GM12864 (cell line): ENCODE measurements around the gene ARFGAP1.

ENCODE experiments used
- DNase-seq: peaks from one replicate; pipeline ENCODE4 v3.0.0-alpha.2; 2011; ENCODE audit warnings: low read depth
- H3K4me3 ChIP-seq: 2 replicates; pipeline ENCODE4 v1.5.1; 2011; ENCODE audit warnings: mild to moderate bottlenecking, low read depth, low read length, control low read depth
- CTCF ChIP-seq: IDR thresholded peaks from 2 replicates; pipeline ENCODE4 v1.5.1; 2011; ENCODE audit warnings: low read depth, mild to moderate bottlenecking, moderate library complexity, low read length, control low read depth, inconsistent platforms; ENCODE audit errors: missing control alignments

Gene ARFGAP1

GRCh38 chr20:63312273-63312672 lies 39.7 kb downstream of the ARFGAP1 start:
- TF ChIP-seq CTCF = no peak
- no peak for DNase-seq
- H3K4me3 ChIP-seq = no peak overlapping the region

- TF ChIP-seq CTCF = no peak
These were observed 40.2 kb downstream of the ARFGAP1 start for GRCh38 chr20:63312690-63313348.

GRCh38 chr20:63313349-63314014 lies 40.9 kb downstream of the ARFGAP1 start:
- H3K4me3 ChIP-seq = no peak overlapping the region
- TF ChIP-seq CTCF = no peak
- no peak for DNase-seq

More at GRCh38 chr20:63312690-63313348, 40.2 kb downstream of the ARFGAP1 start:
- DNase-seq = no peak
- H3K4me3 ChIP-seq = no peak overlapping the region

- DNase-seq = no peak
- H3K4me3 ChIP-seq = no peak overlapping the region
- TF ChIP-seq CTCF = no peak
These were observed 41.4 kb downstream of the ARFGAP1 start for GRCh38 chr20:63314015-63314471.

GRCh38 chr20:63314566-63315239 lies 42.1 kb downstream of the ARFGAP1 start:
- DNase-seq = no peak
- no peak overlapping the region for H3K4me3 ChIP-seq
- TF ChIP-seq CTCF = no peak

GRCh38 chr20:63315240-63315689 lies 42.7 kb downstream of the ARFGAP1 start:
- TF ChIP-seq CTCF = no peak
- H3K4me3 ChIP-seq = no peak overlapping the region
- no peak for DNase-seq
